GM23338 (cell line): ENCODE results near the gene RNF220. TPM values are rescaled to one million over a fixed set of nuclear protein-coding genes. Genes with fewer than 3 reads are reported as not detected.

Source experiments
- ATAC-seq: fragments of 200-7000 bp; cut with Tn5 transposase; 3 replicates; pipeline ENCODE4 v1.9.1; 2020
- DNase-seq: peaks from one replicate; pipeline ENCODE4 v3.0.0-alpha.2; 2015; ENCODE audit warnings: low spot score
- H2AFZ ChIP-seq: fragments of 200-600 bp; sonication (generic); 2 replicates; pipeline ENCODE4 v1.8.0; 2016; ENCODE audit warnings: antibody characterized with exemption, mild to moderate bottlenecking, moderate library complexity
- H3F3A ChIP-seq: fragments of 200-600 bp; sonication (generic); replicated peaks from 2 replicates; pipeline ENCODE4 v1.8.0; 2017; ENCODE audit warnings: antibody characterized with exemption, mixed run types, low read depth
- H3K27ac ChIP-seq: fragments of 200-600 bp; sonication (generic); 2 replicates; pipeline ENCODE4 v1.6.1; 2016; ENCODE audit warnings: low read depth
- H3K27me3 ChIP-seq: fragments of 200-600 bp; sonication (generic); 2 replicates; pipeline ENCODE4 v1.8.0; 2016; ENCODE audit warnings: mild to moderate bottlenecking, mixed run types, moderate library complexity; ENCODE audit not compliant: insufficient read depth
- H3K36me3 ChIP-seq: fragments of 200-600 bp; sonication (generic); 2 replicates; pipeline ENCODE4 v1.8.0; 2016; ENCODE audit warnings: mild to moderate bottlenecking; ENCODE audit not compliant: insufficient read depth
- H3K4me1 ChIP-seq: fragments of 200-600 bp; sonication (generic); 2 replicates; pipeline ENCODE4 v1.8.0; 2016; ENCODE audit warnings: mild to moderate bottlenecking, moderate library complexity; ENCODE audit not compliant: insufficient read depth
- H3K4me2 ChIP-seq: fragments of 200-600 bp; sonication (generic); 2 replicates; pipeline ENCODE4 v1.7.1; 2017; ENCODE audit warnings: mixed run types
- H3K4me3 ChIP-seq: fragments of 200-600 bp; sonication (generic); 2 replicates; pipeline ENCODE4 v1.6.1; 2016; ENCODE audit warnings: mixed run types
- H3K79me2 ChIP-seq: fragments of 200-600 bp; sonication (generic); replicated peaks from 2 replicates; pipeline ENCODE4 v1.8.0; 2017; ENCODE audit warnings: mild to moderate bottlenecking; ENCODE audit not compliant: insufficient read depth
- H3K9me2 ChIP-seq: fragments of 200-600 bp; sonication (generic); 2 replicates; pipeline ENCODE4 v1.8.0; 2017; ENCODE audit not compliant: insufficient read depth
- H4K20me1 ChIP-seq: fragments of 200-600 bp; sonication (generic); replicated peaks from 2 replicates; pipeline ENCODE4 v1.8.0; 2017; ENCODE audit warnings: mild to moderate bottlenecking; ENCODE audit not compliant: insufficient read depth
- H3K27ac Mint-ChIP-seq: 2 replicates; pipeline ENCODE4 v1.8.0; 2020; ENCODE audit warnings: inconsistent platforms, mild to moderate bottlenecking, moderate library complexity, mixed read lengths
- H3K27me3 Mint-ChIP-seq: 3 replicates; pipeline ENCODE4 v1.8.0; 2022; ENCODE audit warnings: low read depth, mild to moderate bottlenecking, moderate library complexity, mixed read lengths, inconsistent platforms; ENCODE audit not compliant: insufficient read depth, poor library complexity
- H3K36me3 Mint-ChIP-seq: 3 replicates; pipeline ENCODE4 v1.8.0; 2021; ENCODE audit warnings: low read depth, mild to moderate bottlenecking, inconsistent platforms, moderate library complexity, mixed read lengths
- H3K4me1 Mint-ChIP-seq: 3 replicates; pipeline ENCODE4 v1.8.0; 2020; ENCODE audit warnings: mild to moderate bottlenecking, inconsistent platforms, mixed read lengths
- H3K4me3 Mint-ChIP-seq: 3 replicates; pipeline ENCODE4 v1.8.0; 2021; ENCODE audit warnings: moderate library complexity, mild to moderate bottlenecking, inconsistent platforms, mixed read lengths
- H3K9me3 Mint-ChIP-seq: 3 replicates; pipeline ENCODE4 v1.8.0; 2020; ENCODE audit warnings: moderate library complexity, mild to moderate bottlenecking, inconsistent platforms, mixed read lengths
- CREB1 ChIP-seq: fragments of 250-450 bp; sonication (Bioruptor Pico); IDR thresholded peaks from 2 replicates; pipeline ENCODE4 v1.5.0; 2020; ENCODE audit warnings: low read depth, mild to moderate bottlenecking, moderate library complexity
- EZH2 ChIP-seq: fragments of 200-600 bp; sonication (generic); IDR thresholded peaks from one replicate; pipeline ENCODE4 v1.8.0; 2017; ENCODE audit warnings: antibody characterized with exemption, mild to moderate bottlenecking, low read depth; ENCODE audit not compliant: unreplicated experiment
- EZH2phosphoT487 ChIP-seq: fragments of 200-600 bp; sonication (generic); IDR thresholded peaks from one replicate; pipeline ENCODE4 v1.8.1; 2018; ENCODE audit warnings: antibody characterized with exemption; ENCODE audit not compliant: unreplicated experiment
- JUNB ChIP-seq: IDR thresholded peaks from one replicate; pipeline ENCODE4 v1.6.1; 2016; ENCODE audit warnings: antibody characterized with exemption; ENCODE audit not compliant: unreplicated experiment
- NANOG ChIP-seq: IDR thresholded peaks from 2 replicates; pipeline ENCODE4 v1.6.1; 2016; ENCODE audit warnings: antibody characterized with exemption, borderline replicate concordance
- POLR2AphosphoS5 ChIP-seq: IDR thresholded peaks from 2 replicates; pipeline ENCODE4 v1.6.1; 2016; ENCODE audit warnings: antibody characterized with exemption, low read depth
- STAT1 ChIP-seq: IDR thresholded peaks from one replicate; pipeline ENCODE4 v1.6.1; 2016; ENCODE audit warnings: antibody characterized with exemption; ENCODE audit not compliant: unreplicated experiment
- ZNF114 ChIP-seq: fragments of 250-450 bp; sonication (Bioruptor Pico); IDR thresholded peaks from 2 replicates; pipeline ENCODE4 v1.5.0; 2020; ENCODE audit warnings: mild to moderate bottlenecking, moderate library complexity
- ZNF331 ChIP-seq: fragments of 250-450 bp; sonication (Bioruptor Pico); IDR thresholded peaks from 2 replicates; pipeline ENCODE4 v1.5.0; 2020; ENCODE audit warnings: low read depth, mild to moderate bottlenecking, moderate library complexity
- polyA plus RNA-seq: library from polyadenylated mRNA; unstranded; fragments of >200 nt; fragmentation: Nextera tagmentation; extraction: Ambion mirVana; gene quantifications from 2 replicates; pipeline ENCODE4 v1.2.1, GENCODE V29; 2016
- total RNA-seq: library from RNA; depleted of rRNA; stranded (reverse); fragments of >200 nt; shearing (Covaris generic); gene quantifications from 2 replicates; pipeline ENCODE4 v1.2.3, GENCODE V29; 2014
- TF ChIP-seq, protein P1 (sequence below): IDR thresholded peaks from one replicate; pipeline ENCODE4 v1.6.1; 2018; ENCODE audit warnings: antibody characterized with exemption; ENCODE audit not compliant: unreplicated experiment
- TF ChIP-seq, protein P2 (sequence below): fragments of 250-450 bp; sonication (Bioruptor Pico); IDR thresholded peaks from 2 replicates; pipeline ENCODE4 v1.5.0; 2020; ENCODE audit warnings: mild to moderate bottlenecking, moderate library complexity
- TF ChIP-seq, protein P3 (sequence below), 2 experiments: fragments of 200-600 bp in 1 of 2; sonication (generic) in 1 of 2; conservative IDR thresholded peaks; 2 replicates each; pipeline versions ENCODE4 v1.5.1 to v1.6.1; 2016 to 2017; ENCODE audit warnings: antibody characterized with exemption in 2 of 2, low read depth in 2 of 2, mild to moderate bottlenecking in 2 of 2, moderate library complexity in 1 of 2
- TF ChIP-seq, protein P4 (sequence below): IDR thresholded peaks from 2 replicates; pipeline ENCODE4 v1.6.1; 2016; ENCODE audit warnings: antibody characterized with exemption

The RNF220 gene
- total and polyA plus RNA-seq, 2 experiments from 2014 or later: 72.8 to 168 TPM

DNA sequence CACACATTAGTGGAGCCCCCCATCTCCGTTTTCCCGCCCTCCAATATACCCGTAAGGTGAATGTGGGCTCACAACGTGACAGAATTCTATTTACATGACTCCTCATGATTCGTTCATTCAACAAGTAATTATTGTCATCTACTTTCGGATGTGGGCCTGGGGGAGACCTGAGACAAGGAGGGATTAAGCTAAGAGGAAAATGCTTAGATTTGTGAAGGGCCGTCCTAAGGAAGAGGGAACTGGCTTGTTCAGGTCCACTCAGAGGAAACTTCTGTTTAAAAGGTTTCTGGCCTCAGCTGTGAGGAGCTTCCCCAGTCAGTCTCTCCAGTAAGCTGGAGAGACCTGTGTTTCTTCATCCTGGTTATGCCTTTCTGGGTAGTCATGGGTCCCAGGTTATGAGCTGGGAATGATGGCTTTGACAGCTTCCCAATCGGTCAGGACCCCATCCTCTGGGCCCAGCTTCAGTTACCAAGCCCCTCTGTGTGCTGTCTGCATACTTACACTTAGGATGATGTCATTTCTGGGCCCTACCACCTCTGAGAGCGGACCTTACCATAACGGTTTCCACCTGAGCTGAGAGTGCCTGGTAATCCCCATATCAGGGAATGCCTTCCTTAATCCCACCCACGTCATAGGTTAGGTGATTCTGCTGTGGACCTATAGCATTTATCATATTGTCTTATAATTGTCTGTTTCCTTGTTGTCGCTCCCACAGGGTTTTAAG, 49.3 kb upstream of the RNF220 start:
- Histone ChIP-seq H3F3A (no peaks in the 10 kb centered on the region), H3K4me1 (peaks cover 33% of the 10 kb centered on the region), H4K20me1 (peaks cover 27% of the 10 kb centered on the region), H3K36me3 (no peaks in the 10 kb centered on the region), H3K9me2 (no peaks in the 10 kb centered on the region), H3K4me2 (peak overlapping the region; percentile 76), H3K4me3 (peak overlapping the region; percentile 98), H3K27ac (no peak overlapping the region), H2AFZ (peak overlapping the region; percentile 99), H3K79me2 (peaks cover 40% of the 10 kb centered on the region), H3K27me3 (no peaks in the 10 kb centered on the region)
- no peaks in the 10 kb centered on the region for H3K9me3 Mint-ChIP-seq
- DNase-seq (no peak), ATAC-seq (no peak)
- TF ChIP-seq, protein P1, sequence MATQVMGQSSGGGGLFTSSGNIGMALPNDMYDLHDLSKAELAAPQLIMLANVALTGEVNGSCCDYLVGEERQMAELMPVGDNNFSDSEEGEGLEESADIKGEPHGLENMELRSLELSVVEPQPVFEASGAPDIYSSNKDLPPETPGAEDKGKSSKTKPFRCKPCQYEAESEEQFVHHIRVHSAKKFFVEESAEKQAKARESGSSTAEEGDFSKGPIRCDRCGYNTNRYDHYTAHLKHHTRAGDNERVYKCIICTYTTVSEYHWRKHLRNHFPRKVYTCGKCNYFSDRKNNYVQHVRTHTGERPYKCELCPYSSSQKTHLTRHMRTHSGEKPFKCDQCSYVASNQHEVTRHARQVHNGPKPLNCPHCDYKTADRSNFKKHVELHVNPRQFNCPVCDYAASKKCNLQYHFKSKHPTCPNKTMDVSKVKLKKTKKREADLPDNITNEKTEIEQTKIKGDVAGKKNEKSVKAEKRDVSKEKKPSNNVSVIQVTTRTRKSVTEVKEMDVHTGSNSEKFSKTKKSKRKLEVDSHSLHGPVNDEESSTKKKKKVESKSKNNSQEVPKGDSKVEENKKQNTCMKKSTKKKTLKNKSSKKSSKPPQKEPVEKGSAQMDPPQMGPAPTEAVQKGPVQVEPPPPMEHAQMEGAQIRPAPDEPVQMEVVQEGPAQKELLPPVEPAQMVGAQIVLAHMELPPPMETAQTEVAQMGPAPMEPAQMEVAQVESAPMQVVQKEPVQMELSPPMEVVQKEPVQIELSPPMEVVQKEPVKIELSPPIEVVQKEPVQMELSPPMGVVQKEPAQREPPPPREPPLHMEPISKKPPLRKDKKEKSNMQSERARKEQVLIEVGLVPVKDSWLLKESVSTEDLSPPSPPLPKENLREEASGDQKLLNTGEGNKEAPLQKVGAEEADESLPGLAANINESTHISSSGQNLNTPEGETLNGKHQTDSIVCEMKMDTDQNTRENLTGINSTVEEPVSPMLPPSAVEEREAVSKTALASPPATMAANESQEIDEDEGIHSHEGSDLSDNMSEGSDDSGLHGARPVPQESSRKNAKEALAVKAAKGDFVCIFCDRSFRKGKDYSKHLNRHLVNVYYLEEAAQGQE: no peak
- no peak for TF ChIP-seq ZNF114
- TF ChIP-seq EZH2: no peak
- no peak for TF ChIP-seq POLR2AphosphoS5
- no peak for TF ChIP-seq ZNF331 (CRISPR knock-in tag)
- TF ChIP-seq, protein P2, sequence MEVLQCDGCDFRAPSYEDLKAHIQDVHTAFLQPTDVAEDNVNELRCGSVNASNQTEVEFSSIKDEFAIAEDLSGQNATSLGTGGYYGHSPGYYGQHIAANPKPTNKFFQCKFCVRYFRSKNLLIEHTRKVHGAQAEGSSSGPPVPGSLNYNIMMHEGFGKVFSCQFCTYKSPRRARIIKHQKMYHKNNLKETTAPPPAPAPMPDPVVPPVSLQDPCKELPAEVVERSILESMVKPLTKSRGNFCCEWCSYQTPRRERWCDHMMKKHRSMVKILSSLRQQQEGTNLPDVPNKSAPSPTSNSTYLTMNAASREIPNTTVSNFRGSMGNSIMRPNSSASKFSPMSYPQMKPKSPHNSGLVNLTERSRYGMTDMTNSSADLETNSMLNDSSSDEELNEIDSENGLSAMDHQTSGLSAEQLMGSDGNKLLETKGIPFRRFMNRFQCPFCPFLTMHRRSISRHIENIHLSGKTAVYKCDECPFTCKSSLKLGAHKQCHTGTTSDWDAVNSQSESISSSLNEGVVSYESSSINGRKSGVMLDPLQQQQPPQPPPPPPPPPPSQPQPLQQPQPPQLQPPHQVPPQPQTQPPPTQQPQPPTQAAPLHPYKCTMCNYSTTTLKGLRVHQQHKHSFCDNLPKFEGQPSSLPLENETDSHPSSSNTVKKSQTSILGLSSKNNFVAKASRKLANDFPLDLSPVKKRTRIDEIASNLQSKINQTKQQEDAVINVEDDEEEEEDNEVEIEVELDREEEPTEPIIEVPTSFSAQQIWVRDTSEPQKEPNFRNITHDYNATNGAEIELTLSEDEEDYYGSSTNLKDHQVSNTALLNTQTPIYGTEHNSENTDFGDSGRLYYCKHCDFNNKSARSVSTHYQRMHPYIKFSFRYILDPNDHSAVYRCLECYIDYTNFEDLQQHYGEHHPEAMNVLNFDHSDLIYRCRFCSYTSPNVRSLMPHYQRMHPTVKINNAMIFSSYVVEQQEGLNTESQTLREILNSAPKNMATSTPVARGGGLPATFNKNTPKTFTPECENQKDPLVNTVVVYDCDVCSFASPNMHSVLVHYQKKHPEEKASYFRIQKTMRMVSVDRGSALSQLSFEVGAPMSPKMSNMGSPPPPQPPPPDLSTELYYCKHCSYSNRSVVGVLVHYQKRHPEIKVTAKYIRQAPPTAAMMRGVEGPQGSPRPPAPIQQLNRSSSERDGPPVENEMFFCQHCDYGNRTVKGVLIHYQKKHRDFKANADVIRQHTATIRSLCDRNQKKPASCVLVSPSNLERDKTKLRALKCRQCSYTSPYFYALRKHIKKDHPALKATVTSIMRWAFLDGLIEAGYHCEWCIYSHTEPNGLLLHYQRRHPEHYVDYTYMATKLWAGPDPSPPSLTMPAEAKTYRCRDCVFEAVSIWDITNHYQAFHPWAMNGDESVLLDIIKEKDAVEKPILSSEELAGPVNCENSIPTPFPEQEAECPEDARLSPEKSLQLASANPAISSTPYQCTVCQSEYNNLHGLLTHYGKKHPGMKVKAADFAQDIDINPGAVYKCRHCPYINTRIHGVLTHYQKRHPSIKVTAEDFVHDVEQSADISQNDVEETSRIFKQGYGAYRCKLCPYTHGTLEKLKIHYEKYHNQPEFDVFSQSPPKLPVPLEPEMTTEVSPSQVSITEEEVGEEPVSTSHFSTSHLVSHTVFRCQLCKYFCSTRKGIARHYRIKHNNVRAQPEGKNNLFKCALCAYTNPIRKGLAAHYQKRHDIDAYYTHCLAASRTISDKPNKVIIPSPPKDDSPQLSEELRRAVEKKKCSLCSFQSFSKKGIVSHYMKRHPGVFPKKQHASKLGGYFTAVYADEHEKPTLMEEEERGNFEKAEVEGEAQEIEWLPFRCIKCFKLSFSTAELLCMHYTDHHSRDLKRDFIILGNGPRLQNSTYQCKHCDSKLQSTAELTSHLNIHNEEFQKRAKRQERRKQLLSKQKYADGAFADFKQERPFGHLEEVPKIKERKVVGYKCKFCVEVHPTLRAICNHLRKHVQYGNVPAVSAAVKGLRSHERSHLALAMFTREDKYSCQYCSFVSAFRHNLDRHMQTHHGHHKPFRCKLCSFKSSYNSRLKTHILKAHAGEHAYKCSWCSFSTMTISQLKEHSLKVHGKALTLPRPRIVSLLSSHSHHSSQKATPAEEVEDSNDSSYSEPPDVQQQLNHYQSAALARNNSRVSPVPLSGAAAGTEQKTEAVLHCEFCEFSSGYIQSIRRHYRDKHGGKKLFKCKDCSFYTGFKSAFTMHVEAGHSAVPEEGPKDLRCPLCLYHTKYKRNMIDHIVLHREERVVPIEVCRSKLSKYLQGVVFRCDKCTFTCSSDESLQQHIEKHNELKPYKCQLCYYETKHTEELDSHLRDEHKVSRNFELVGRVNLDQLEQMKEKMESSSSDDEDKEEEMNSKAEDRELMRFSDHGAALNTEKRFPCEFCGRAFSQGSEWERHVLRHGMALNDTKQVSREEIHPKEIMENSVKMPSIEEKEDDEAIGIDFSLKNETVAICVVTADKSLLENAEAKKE (CRISPR knock-in tag): no peak
- TF ChIP-seq CREB1: no peak
- TF ChIP-seq, protein P3, sequence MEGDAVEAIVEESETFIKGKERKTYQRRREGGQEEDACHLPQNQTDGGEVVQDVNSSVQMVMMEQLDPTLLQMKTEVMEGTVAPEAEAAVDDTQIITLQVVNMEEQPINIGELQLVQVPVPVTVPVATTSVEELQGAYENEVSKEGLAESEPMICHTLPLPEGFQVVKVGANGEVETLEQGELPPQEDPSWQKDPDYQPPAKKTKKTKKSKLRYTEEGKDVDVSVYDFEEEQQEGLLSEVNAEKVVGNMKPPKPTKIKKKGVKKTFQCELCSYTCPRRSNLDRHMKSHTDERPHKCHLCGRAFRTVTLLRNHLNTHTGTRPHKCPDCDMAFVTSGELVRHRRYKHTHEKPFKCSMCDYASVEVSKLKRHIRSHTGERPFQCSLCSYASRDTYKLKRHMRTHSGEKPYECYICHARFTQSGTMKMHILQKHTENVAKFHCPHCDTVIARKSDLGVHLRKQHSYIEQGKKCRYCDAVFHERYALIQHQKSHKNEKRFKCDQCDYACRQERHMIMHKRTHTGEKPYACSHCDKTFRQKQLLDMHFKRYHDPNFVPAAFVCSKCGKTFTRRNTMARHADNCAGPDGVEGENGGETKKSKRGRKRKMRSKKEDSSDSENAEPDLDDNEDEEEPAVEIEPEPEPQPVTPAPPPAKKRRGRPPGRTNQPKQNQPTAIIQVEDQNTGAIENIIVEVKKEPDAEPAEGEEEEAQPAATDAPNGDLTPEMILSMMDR (conservative IDR thresholded peaks at IDR 0.05; ENCODE audit: low read depth in 2 of 2): no peak
- no peak for TF ChIP-seq STAT1
- no peak for TF ChIP-seq NANOG
- TF ChIP-seq, protein P4, sequence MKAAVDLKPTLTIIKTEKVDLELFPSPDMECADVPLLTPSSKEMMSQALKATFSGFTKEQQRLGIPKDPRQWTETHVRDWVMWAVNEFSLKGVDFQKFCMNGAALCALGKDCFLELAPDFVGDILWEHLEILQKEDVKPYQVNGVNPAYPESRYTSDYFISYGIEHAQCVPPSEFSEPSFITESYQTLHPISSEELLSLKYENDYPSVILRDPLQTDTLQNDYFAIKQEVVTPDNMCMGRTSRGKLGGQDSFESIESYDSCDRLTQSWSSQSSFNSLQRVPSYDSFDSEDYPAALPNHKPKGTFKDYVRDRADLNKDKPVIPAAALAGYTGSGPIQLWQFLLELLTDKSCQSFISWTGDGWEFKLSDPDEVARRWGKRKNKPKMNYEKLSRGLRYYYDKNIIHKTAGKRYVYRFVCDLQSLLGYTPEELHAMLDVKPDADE: no peak
- TF ChIP-seq EZH2phosphoT487: no peak
- no peak for TF ChIP-seq JUNB
- H3K4me3 Mint-ChIP-seq: peak overlapping the region; percentile 88
- H3K36me3 Mint-ChIP-seq: 0 out of 3 replicates have a peak, but pooled peaks cover 2% of the 10 kb centered on the region
- peak overlapping the region; percentile 75 for H3K27ac Mint-ChIP-seq
- H3K27me3 Mint-ChIP-seq: peaks cover 4% of the 10 kb centered on the region
- peaks cover 45% of the 10 kb centered on the region for H3K4me1 Mint-ChIP-seq
